Transverse colon (tissue), 4 donors: ENCODE results near the gene ATP5MC2. TPM values are rescaled to one million over a fixed set of nuclear protein-coding genes. Genes with fewer than 3 reads are reported as not detected.

Experiments
- DNase-seq: peaks from one replicate; pipeline ENCODE4 v3.0.0-alpha.2; 2019
- H3K27ac ChIP-seq, 4 donors: fragments of 200-600 bp; sonication (generic); 2 replicates each; pipeline ENCODE4 v1.5.1; 2016 to 2018; ENCODE audit warnings: inconsistent platforms in 4 of 4
- H3K27me3 ChIP-seq: fragments of 200-600 bp; sonication (generic); 2 replicates; pipeline ENCODE4 v1.5.1; 2017; ENCODE audit warnings: inconsistent platforms
- H3K36me3 ChIP-seq, 4 donors: fragments of 200-600 bp; sonication (generic); 2 replicates each; pipeline ENCODE4 v1.5.1; 2017 to 2019; ENCODE audit warnings: inconsistent platforms in 4 of 4
- H3K4me1 ChIP-seq, 4 donors: fragments of 200-600 bp; sonication (generic); 2 replicates each; pipeline ENCODE4 v1.5.1; 2017 to 2020; ENCODE audit warnings: inconsistent platforms in 4 of 4
- H3K4me3 ChIP-seq, 4 donors: fragments of 200-600 bp; sonication (generic); 1 replicate in 1 of 4; 2 replicates in 3 of 4; pipeline versions ENCODE4 v1.5.1 to v1.6.1; 2017 to 2019; ENCODE audit warnings: inconsistent platforms in 4 of 4
- H3K9me3 ChIP-seq, 2 donors: fragments of 200-600 bp; sonication (generic); 2 replicates each; pipeline ENCODE4 v1.5.1; 2017 to 2019; ENCODE audit warnings: inconsistent platforms in 2 of 2
- CTCF ChIP-seq, 5 experiments: fragments of 200-600 bp in 3 of 5; fragments of 450-650 bp in 2 of 5; sonication (generic) in 3 of 5; IDR thresholded peaks; 1 replicate in 2 of 5; 2 replicates in 3 of 5; pipeline ENCODE4 v1.5.1; 2016 to 2017; ENCODE audit warnings: antibody characterized with exemption in 5 of 5, inconsistent platforms in 3 of 5, mild to moderate bottlenecking in 2 of 5, moderate library complexity in 1 of 5
- EP300 ChIP-seq: sonication (generic); formaldehyde crosslinking; IDR thresholded peaks from one replicate; pipeline ENCODE4 v1.6.1; 2017; ENCODE audit warnings: antibody characterized with exemption, low read depth
- POLR2A ChIP-seq: fragments of 450-650 bp; IDR thresholded peaks from one replicate; pipeline ENCODE4 v1.6.1; 2016; ENCODE audit warnings: antibody characterized with exemption, mild to moderate bottlenecking, moderate library complexity
- POLR2AphosphoS5 ChIP-seq, 3 donors: sonication (generic); formaldehyde crosslinking; IDR thresholded peaks; one replicate each; pipeline ENCODE4 v1.6.1; 2016; ENCODE audit warnings: antibody characterized with exemption in 3 of 3
- WGBS, 2 donors: methylation state at CpG; one replicate each; pipeline ENCODE4 v1.1.5; 2018; ENCODE audit warnings: low coverage in 1 of 2; 5-methylcytosine and 5-hydroxymethylcytosine counted together
- in situ Hi-C, 4 donors: fragments of 200-750 bp; cut with MboI; loops; one replicate each; pipeline versions ENCODE4 v1.15.0 to v1.15.1; 2017; ENCODE audit warnings: low sequenced_read_pairs in 3 of 4, low pct_ligation_motif_present in 1 of 4, low pct_unique_long_range_greater_than_20kb in 1 of 4
- intact Hi-C: fragments of 100-400 bp; cut with DNase I; formaldehyde crosslinking; loops from one replicate; pipeline ENCODE4 v1.15.1; 2023; ENCODE audit warnings: low total_unique reads
- total RNA-seq, 4 donors: library from RNA; depleted of rRNA; stranded (reverse); fragments of >200 nt; gene quantifications; one replicate each; pipeline ENCODE4 v1.1.0, GENCODE V29; 2016

Gene ATP5MC2
- total RNA-seq, 4 donors from 2014 or later, result 248 to 394 (median 337) TPM

GRCh38 chr12:53659571-53659981 is 16.3 kb downstream of the ATP5MC2 start:
- peak overlapping the region; percentile 87 to 90 (median 88) for H3K27ac ChIP-seq
- no peak for DNase-seq
- H3K4me3 ChIP-seq, result no peak overlapping the region
- H3K36me3 ChIP-seq, result peaks cover 0 to 11% (median 3%) of the 10 kb centered on the region in 4 donors
- peaks cover 24 to 37% (median 30%) of the 10 kb centered on the region in 4 donors for H3K4me1 ChIP-seq
- no peaks in the 10 kb centered on the region for H3K27me3 ChIP-seq
- H3K9me3 ChIP-seq, result no peaks in the 10 kb centered on the region
- WGBS, 2 donors, result 9 to 32% methylated on average over 2 of the region's 2 CpGs
- TF ChIP-seq EP300 (no peak), CTCF (IDR thresholded peaks at IDR 0.05) (no peak), POLR2A (no peak), POLR2AphosphoS5 (IDR thresholded peaks at IDR 0.05) (no peak)
- in situ Hi-C loops (no loop called here), intact Hi-C loops (no loop called here)

- Histone ChIP-seq H3K9me3 (no peaks in the 10 kb centered on the region), H3K27ac (peak overlapping the region; percentile 87 to 90 (median 88)), H3K27me3 (no peaks in the 10 kb centered on the region), H3K4me3 (no peak overlapping the region), H3K4me1 (peaks cover 24 to 37% (median 30%) of the 10 kb centered on the region in 4 donors), H3K36me3 (peaks cover 0 to 9% (median 2%) of the 10 kb centered on the region in 4 donors)
- in situ Hi-C loops, result no loop called here
- TF ChIP-seq EP300, result no peak
- no peak for TF ChIP-seq CTCF (IDR thresholded peaks at IDR 0.05)
- peak; percentile 8 for TF ChIP-seq POLR2A
- peak in 1 of 3 donors; percentile 39 for TF ChIP-seq POLR2AphosphoS5 (IDR thresholded peaks at IDR 0.05)
- intact Hi-C loops, result no loop called here
- DNase-seq, result peak; percentile 67
- WGBS, 2 donors, result 24 to 40% methylated on average over 1 to 3 of the region's 3 CpGs
These were observed 16.8 kb downstream of the ATP5MC2 start for GRCh38 chr12:53659011-53659551.

- no peaks in the 10 kb centered on the region for H3K36me3 ChIP-seq
- WGBS, 2 donors, result 97 to 100% methylated on average over 2 to 4 of the region's 4 CpGs
- no peak for TF ChIP-seq POLR2AphosphoS5 (IDR thresholded peaks at IDR 0.05)
- no peak for TF ChIP-seq CTCF (IDR thresholded peaks at IDR 0.05)
- no peak for TF ChIP-seq EP300
- H3K27me3 ChIP-seq, result no peaks in the 10 kb centered on the region
- in situ Hi-C loops (no loop called here), intact Hi-C loops (no loop called here)
- no peak overlapping the region for H3K4me3 ChIP-seq
- H3K27ac ChIP-seq, result peak overlapping the region in 2 of 4 donors; percentile 87 to 88
- DNase-seq, result no peak
- no peaks in the 10 kb centered on the region for H3K9me3 ChIP-seq
- peaks cover 24 to 37% (median 30%) of the 10 kb centered on the region in 4 donors for H3K4me1 ChIP-seq
These were observed 18.8 kb downstream of the ATP5MC2 start for GRCh38 chr12:53657041-53657440.

- TF ChIP-seq EP300 (no peak), POLR2A (no peak), POLR2AphosphoS5 (IDR thresholded peaks at IDR 0.05) (no peak), CTCF (IDR thresholded peaks at IDR 0.05) (no peak)
- in situ Hi-C loops, result no loop called here
- Histone ChIP-seq H3K27ac (no peak overlapping the region), H3K4me3 (no peak overlapping the region), H3K9me3 (no peaks in the 10 kb centered on the region), H3K36me3 (no peaks in the 10 kb centered on the region), H3K27me3 (no peaks in the 10 kb centered on the region), H3K4me1 (peaks cover 8 to 11% (median 11%) of the 10 kb centered on the region in 4 donors)
- intact Hi-C loops, result no loop called here
- 96 to 97% methylated on average over 2 of the region's 2 CpGs for WGBS, 2 donors
- DNase-seq, result no peak
These were observed 22.3 kb downstream of the ATP5MC2 start for GRCh38 chr12:53653595-53653994.
